ENCODE data around the gene TSPEAR.

The TSPEAR gene

GRCh38 chr21:44750675-44751025 is 39.3 kb upstream of the TSPEAR start:
- Mint-ChIP-seq H3K36me3 (ENCODE audit: low read depth) (no peaks in the 10 kb centered on the region), H3K9me3 (no peaks in the 10 kb centered on the region), H3K4me1 (ENCODE audit: low read depth) (no peaks in the 10 kb centered on the region), H3K27me3 (ENCODE audit: low read depth) (peaks cover 9% of the 10 kb centered on the region), H3K27ac (no peak overlapping the region), H3K4me3 (no peak overlapping the region)
- no peak for DNase-seq (ENCODE audit: low spot score)

DNA sequence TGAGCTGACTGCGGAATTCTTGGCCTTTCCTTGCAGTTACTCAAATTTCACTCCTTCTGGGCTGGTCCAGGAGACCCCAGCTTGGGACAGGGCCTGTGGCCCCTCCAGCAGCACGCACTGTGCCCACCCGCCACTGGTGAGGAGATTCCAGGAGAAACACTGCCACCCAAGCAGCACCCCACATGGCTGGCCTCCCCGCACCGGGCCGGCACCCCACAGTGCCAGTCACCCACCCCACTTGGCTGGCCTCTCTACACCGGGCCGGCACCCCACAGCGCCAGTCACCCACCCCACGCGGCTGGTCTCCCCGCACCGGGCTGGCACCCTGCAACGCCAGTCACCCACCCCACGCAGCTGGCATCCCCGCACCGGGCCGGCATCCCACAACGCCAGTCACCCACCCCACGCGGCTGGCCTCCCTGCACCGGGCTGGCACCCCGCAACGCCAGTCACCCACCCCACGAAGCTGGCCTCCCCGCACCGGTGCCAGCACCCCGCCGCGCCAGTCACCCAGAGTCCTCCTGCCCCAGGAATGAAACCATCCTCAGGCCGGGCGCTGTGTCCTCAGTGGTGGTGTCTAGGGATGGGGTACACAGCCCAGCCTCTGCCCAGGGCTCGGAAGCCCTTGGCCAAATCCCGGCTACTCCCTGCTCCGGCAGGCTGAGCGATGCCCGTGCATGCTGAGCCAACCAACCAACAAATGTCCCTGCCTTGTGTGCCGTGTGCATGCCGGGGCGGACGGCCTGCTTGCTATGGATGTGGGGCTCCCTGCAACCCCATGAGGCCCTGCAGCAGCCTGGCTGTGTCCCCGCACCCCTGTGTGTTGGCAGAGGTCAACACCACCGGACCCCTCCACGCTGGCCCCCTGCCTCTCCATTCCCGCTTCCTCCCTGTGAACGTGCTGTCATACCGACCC is 38.6 kb upstream of the TSPEAR start:
- Mint-ChIP-seq H3K27me3 (ENCODE audit: low read depth) (peaks cover 9% of the 10 kb centered on the region), H3K27ac (no peak overlapping the region), H3K4me1 (ENCODE audit: low read depth) (no peaks in the 10 kb centered on the region), H3K4me3 (no peak overlapping the region), H3K36me3 (ENCODE audit: low read depth) (no peaks in the 10 kb centered on the region), H3K9me3 (no peaks in the 10 kb centered on the region)
- no peak for DNase-seq (ENCODE audit: low spot score)

- peaks cover 9% of the 10 kb centered on the region for H3K27me3 Mint-ChIP-seq (ENCODE audit: low read depth)
- no peak overlapping the region for H3K4me3 Mint-ChIP-seq
- no peak for DNase-seq (ENCODE audit: low spot score)
- no peak overlapping the region for H3K27ac Mint-ChIP-seq
- no peaks in the 10 kb centered on the region for H3K36me3 Mint-ChIP-seq (ENCODE audit: low read depth)
- H3K4me1 Mint-ChIP-seq (ENCODE audit: low read depth) = no peaks in the 10 kb centered on the region
- H3K9me3 Mint-ChIP-seq = no peaks in the 10 kb centered on the region
These were observed 37.9 kb upstream of the TSPEAR start for GRCh38 chr21:44749116-44749758.

- DNase-seq (ENCODE audit: low spot score) = no peak
- no peak overlapping the region for H3K4me3 Mint-ChIP-seq
- H3K27me3 Mint-ChIP-seq (ENCODE audit: low read depth) = peaks cover 9% of the 10 kb centered on the region
- no peaks in the 10 kb centered on the region for H3K36me3 Mint-ChIP-seq (ENCODE audit: low read depth)
- H3K9me3 Mint-ChIP-seq = no peaks in the 10 kb centered on the region
- no peaks in the 10 kb centered on the region for H3K4me1 Mint-ChIP-seq (ENCODE audit: low read depth)
- no peak overlapping the region for H3K27ac Mint-ChIP-seq
These were observed 37.2 kb upstream of the TSPEAR start for GRCh38 chr21:44748621-44749020.

DNA sequence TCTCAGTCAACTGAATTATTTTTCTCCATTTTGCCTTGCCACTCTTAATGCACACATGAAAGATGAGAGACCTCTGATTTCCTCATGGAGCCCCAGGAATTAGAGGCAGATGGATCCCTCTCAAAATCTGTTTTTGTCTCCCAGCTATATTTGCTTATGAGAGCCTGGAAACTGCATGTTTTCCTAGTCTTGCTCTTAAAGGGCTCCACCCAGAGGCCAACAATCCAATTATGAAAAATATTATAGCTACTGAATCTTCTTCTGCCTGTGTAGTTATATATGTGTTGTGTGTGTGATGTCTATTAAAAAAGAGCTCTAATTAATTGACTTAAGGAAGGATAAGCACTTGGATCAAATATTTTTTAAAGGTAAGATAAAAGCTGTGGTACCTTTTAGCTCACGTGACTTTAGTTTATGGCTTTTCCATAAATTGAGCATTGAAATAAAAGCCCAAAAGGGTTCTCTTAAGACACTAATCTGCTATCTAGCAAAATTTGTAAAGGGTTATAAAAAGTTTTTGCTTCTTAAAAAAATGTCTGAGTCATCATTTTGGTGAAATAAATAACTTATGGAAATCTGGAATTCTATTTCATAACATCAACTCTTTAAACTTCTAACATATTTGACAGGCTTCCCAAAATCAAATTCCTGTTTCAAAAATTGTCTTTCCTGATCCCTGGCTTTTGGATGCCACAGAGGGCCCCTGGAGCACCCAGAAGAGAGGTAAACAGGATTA is 31.2 kb upstream of the TSPEAR start:
- Mint-ChIP-seq H3K4me1 (ENCODE audit: low read depth) (no peaks in the 10 kb centered on the region), H3K36me3 (ENCODE audit: low read depth) (no peaks in the 10 kb centered on the region), H3K27me3 (ENCODE audit: low read depth) (peaks cover 18% of the 10 kb centered on the region), H3K9me3 (no peaks in the 10 kb centered on the region), H3K27ac (no peak overlapping the region), H3K4me3 (no peak overlapping the region)
- DNase-seq (ENCODE audit: low spot score) = no peak

DNA sequence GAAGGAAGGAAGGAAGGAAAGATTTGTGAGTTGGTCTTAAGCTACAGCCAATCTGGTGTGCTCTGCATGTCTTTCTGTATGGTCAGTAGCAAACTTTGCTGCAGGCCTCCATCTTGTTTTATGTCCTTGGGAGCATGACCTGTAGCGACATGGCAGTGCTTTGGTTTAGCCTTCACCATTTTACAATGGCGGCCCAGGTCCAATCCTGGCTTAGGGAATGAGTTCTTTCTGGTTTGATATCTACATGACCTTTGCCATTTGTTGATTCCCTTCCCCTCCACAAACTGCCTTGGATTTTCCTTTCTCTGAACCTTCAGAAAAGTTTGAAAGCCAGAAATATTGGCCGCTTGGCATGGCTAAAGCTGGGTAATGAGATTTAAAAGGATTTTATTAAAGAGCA is 30.5 kb upstream of the TSPEAR start:
- DNase-seq (ENCODE audit: low spot score) = no peak
- no peak overlapping the region for H3K27ac Mint-ChIP-seq
- H3K9me3 Mint-ChIP-seq = no peaks in the 10 kb centered on the region
- no peaks in the 10 kb centered on the region for H3K36me3 Mint-ChIP-seq (ENCODE audit: low read depth)
- no peaks in the 10 kb centered on the region for H3K4me1 Mint-ChIP-seq (ENCODE audit: low read depth)
- peaks cover 21% of the 10 kb centered on the region for H3K27me3 Mint-ChIP-seq (ENCODE audit: low read depth)
- H3K4me3 Mint-ChIP-seq = no peak overlapping the region

GRCh38 chr21:44740742-44741141 is 29.4 kb upstream of the TSPEAR start:
- Mint-ChIP-seq H3K9me3 (no peaks in the 10 kb centered on the region), H3K36me3 (ENCODE audit: low read depth) (no peaks in the 10 kb centered on the region), H3K27me3 (ENCODE audit: low read depth) (peaks cover 21% of the 10 kb centered on the region), H3K4me1 (ENCODE audit: low read depth) (no peaks in the 10 kb centered on the region), H3K27ac (no peak overlapping the region), H3K4me3 (no peak overlapping the region)
- no peak for DNase-seq (ENCODE audit: low spot score)

DNA sequence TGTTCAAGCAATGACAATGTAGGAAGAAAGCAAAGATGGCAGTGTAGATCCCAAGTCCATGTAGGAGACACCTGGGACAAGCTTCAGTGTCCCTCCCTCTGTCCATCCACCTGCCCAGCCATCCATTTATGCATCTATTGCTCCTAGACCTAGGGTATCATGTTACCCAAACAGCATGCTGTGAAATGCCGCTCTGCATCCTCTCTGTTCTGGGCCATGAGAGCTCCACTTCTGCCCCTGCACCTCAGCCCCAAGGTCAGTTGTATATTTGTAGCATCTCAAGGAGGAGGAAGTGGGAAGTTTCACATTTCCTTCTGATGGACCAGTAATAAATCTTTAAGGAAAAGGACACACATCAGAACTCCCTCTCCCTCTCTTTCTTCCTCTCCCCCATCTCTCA is 27.9 kb upstream of the TSPEAR start:
- no peaks in the 10 kb centered on the region for H3K4me1 Mint-ChIP-seq (ENCODE audit: low read depth)
- no peak overlapping the region for H3K4me3 Mint-ChIP-seq
- no peak overlapping the region for H3K27ac Mint-ChIP-seq
- no peaks in the 10 kb centered on the region for H3K36me3 Mint-ChIP-seq (ENCODE audit: low read depth)
- peaks cover 21% of the 10 kb centered on the region for H3K27me3 Mint-ChIP-seq (ENCODE audit: low read depth)
- DNase-seq (ENCODE audit: low spot score) = no peak
- H3K9me3 Mint-ChIP-seq = no peaks in the 10 kb centered on the region

- H3K4me1 Mint-ChIP-seq (ENCODE audit: low read depth) = no peaks in the 10 kb centered on the region
- no peak overlapping the region for H3K27ac Mint-ChIP-seq
- no peak for DNase-seq (ENCODE audit: low spot score)
- no peaks in the 10 kb centered on the region for H3K36me3 Mint-ChIP-seq (ENCODE audit: low read depth)
- H3K27me3 Mint-ChIP-seq (ENCODE audit: low read depth) = peaks cover 21% of the 10 kb centered on the region
- no peak overlapping the region for H3K4me3 Mint-ChIP-seq
- H3K9me3 Mint-ChIP-seq = no peaks in the 10 kb centered on the region
These were observed 27.2 kb upstream of the TSPEAR start for GRCh38 chr21:44738621-44739020.

DNA sequence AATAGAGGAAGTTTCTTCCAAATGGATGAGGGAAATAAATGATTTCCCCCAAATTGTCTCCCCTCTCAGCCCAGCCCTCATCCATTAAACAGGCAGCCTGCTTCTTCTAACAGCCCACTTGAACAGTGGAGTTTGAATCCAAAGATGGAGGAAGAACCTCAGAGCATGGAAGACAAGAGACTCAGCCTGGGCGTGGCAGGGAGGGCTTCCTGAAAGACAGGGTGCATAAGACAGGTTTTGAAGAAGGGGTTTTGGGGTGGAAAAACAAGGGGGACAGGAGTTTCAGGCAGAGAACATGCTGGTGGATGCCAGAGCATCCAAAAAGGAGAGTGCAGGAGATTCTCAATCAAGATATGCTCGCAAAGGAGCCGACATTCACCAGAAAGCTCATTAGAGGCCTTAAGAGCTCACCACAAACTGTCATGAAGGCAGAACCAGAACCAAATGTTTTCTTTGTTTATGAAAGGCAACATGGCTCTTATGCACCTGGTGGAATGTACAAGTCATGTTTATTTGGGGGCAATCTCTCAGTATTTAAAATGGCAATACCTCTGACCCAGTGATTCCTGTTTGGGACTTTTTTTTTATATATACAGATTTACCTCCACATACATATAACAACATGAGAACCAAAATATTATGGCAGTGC is 26.5 kb upstream of the TSPEAR start:
- H3K4me3 Mint-ChIP-seq = no peak overlapping the region
- H3K4me1 Mint-ChIP-seq (ENCODE audit: low read depth) = no peaks in the 10 kb centered on the region
- H3K36me3 Mint-ChIP-seq (ENCODE audit: low read depth) = no peaks in the 10 kb centered on the region
- H3K27ac Mint-ChIP-seq = no peak overlapping the region
- DNase-seq (ENCODE audit: low spot score) = no peak
- H3K9me3 Mint-ChIP-seq = no peaks in the 10 kb centered on the region
- H3K27me3 Mint-ChIP-seq (ENCODE audit: low read depth) = peaks cover 19% of the 10 kb centered on the region

DNA sequence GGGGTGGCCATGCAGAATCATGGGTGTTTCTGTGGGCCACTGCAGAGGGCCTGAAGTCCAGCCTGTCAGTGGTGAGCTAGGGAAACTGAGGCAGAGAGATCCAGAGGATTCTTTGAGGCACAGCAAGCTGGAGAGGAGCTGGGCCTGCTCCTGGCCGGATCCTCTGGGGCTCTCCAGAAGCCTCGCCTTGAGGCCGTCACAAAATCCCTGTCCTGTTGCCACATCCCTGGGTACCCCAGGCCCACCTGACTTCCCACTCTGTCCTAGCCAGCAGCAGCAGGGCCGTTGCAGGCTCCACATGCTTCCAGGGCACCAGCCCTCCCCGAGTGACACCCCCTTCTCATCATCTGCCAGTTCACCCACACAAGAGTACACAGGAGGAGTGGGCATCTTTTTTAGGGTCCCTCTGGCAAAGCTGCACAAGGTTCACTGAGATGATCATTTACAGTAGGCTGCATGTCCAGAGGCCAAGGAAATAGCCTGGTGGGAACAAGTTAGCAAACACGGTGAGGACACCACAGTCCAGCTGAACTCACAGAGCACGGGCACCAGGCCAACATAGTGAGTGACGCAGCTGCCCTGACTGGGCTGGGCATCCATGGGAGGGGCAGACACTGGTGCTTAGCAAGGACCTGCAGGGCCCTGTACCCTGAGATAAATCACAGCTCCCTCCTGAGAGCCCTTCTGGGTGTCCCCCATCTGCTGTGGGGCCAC is 25.1 kb upstream of the TSPEAR start:
- DNase-seq (ENCODE audit: low spot score) = no peak

GRCh38 chr21:44735821-44736220 is 24.4 kb upstream of the TSPEAR start:
- Mint-ChIP-seq H3K27ac (no peak overlapping the region), H3K4me1 (ENCODE audit: low read depth) (no peaks in the 10 kb centered on the region), H3K36me3 (ENCODE audit: low read depth) (no peaks in the 10 kb centered on the region), H3K9me3 (no peaks in the 10 kb centered on the region), H3K4me3 (no peak overlapping the region), H3K27me3 (ENCODE audit: low read depth) (peaks cover 11% of the 10 kb centered on the region)
- no peak for DNase-seq (ENCODE audit: low spot score)

More for the DNA sequence above, 25.1 kb upstream of the TSPEAR start:
- Mint-ChIP-seq H3K9me3 (no peaks in the 10 kb centered on the region), H3K36me3 (ENCODE audit: low read depth) (no peaks in the 10 kb centered on the region), H3K4me1 (ENCODE audit: low read depth) (no peaks in the 10 kb centered on the region), H3K27ac (no peak overlapping the region), H3K4me3 (no peak overlapping the region), H3K27me3 (ENCODE audit: low read depth) (peaks cover 14% of the 10 kb centered on the region)

DNA sequence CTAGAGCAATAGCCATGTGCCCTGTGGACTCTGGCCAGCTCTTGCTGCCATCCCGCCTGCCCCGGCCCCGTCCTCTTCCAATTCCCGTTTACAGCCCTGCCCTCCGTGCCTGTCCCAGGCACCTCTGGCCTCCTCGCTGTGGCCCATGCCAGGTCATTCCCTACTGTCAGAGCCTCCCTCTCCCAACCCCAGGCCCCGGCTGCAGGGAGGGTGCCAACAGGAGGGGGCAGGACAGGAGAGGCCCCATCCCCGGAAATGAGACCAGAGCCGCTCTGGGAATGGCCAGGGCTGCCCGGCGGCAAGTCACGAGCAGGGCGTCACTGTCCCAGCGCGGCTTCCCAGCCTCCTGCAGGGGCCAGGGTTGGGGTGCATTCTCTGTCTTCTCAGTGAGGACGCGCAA is 23.5 kb upstream of the TSPEAR start:
- DNase-seq (ENCODE audit: low spot score) = no peak
- Mint-ChIP-seq H3K27ac (no peak overlapping the region), H3K27me3 (ENCODE audit: low read depth) (peaks cover 6% of the 10 kb centered on the region), H3K36me3 (ENCODE audit: low read depth) (no peaks in the 10 kb centered on the region), H3K4me3 (no peak overlapping the region), H3K9me3 (no peaks in the 10 kb centered on the region), H3K4me1 (ENCODE audit: low read depth) (no peaks in the 10 kb centered on the region)

All from T-helper 2 cell treated with Interferon-gamma antibody and Interleukin-4, amounts not matched to agents 5 μg/mL and 100 μg/mL, for 36 hours (primary cell).